Activated CD4-positive, alpha-beta T cell treated with anti-CD3 and anti-CD28 coated beads, Interleukin-2, amount 10 ng/mL, durations not matched to agents 24 days and 14 days (primary cell): ENCODE data around the gene MIPEP. TPM values are rescaled to one million over a fixed set of nuclear protein-coding genes. Genes with fewer than 3 reads are reported as not detected.

Source experiments
- DNase-seq: peaks from one replicate; pipeline ENCODE4 v3.0.0; 2022
- H3K27ac Mint-ChIP-seq: one replicate; pipeline ENCODE4 v1.8.0; 2022; ENCODE audit warnings: mild to moderate bottlenecking, mixed read lengths
- H3K27me3 Mint-ChIP-seq: one replicate; pipeline ENCODE4 v1.8.0; 2022; ENCODE audit warnings: mixed read lengths
- H3K36me3 Mint-ChIP-seq: one replicate; pipeline ENCODE4 v1.8.0; 2022; ENCODE audit warnings: low read depth, mild to moderate bottlenecking, mixed read lengths
- H3K4me1 Mint-ChIP-seq: one replicate; pipeline ENCODE4 v1.8.0; 2021; ENCODE audit warnings: mixed read lengths
- H3K4me3 Mint-ChIP-seq: one replicate; pipeline ENCODE4 v1.8.0; 2022; ENCODE audit warnings: mild to moderate bottlenecking, moderate library complexity, mixed read lengths
- H3K9me3 Mint-ChIP-seq: one replicate; pipeline ENCODE4 v1.8.0; 2021; ENCODE audit warnings: mixed read lengths
- intact Hi-C: fragments of 100-400 bp; cut with micrococcal nuclease; formaldehyde crosslinking; loops from one replicate; pipeline ENCODE4 v1.15.1; 2023
- total RNA-seq: library from RNA; stranded (reverse); gene quantifications from 2 replicates; pipeline ENCODE4 v1.2.3, GENCODE V29; 2022

MIPEP gene
- total RNA-seq, 1 donor from 2014 or later, result 10.9 TPM

- Mint-ChIP-seq H3K36me3 (no peaks in the 10 kb centered on the region), H3K9me3 (peaks cover 6% of the 10 kb centered on the region), H3K4me3 (no peak overlapping the region), H3K27me3 (no peaks in the 10 kb centered on the region), H3K4me1 (peaks cover 8% of the 10 kb centered on the region), H3K27ac (no peak overlapping the region)
- intact Hi-C loops, result no loop called here
- DNase-seq, result no peak
Observed at GRCh38 chr13:23778002-23778652, 111.1 kb downstream of the MIPEP start.

- H3K36me3 Mint-ChIP-seq, result no peaks in the 10 kb centered on the region
- H3K4me1 Mint-ChIP-seq, result peaks cover 8% of the 10 kb centered on the region
- no peaks in the 10 kb centered on the region for H3K27me3 Mint-ChIP-seq
- peaks cover 6% of the 10 kb centered on the region for H3K9me3 Mint-ChIP-seq
- H3K4me3 Mint-ChIP-seq, result no peak overlapping the region
- intact Hi-C loops, result no loop called here
- DNase-seq, result no peak
- no peak overlapping the region for H3K27ac Mint-ChIP-seq
Observed at GRCh38 chr13:23777575-23777870, 111.7 kb downstream of the MIPEP start.

GRCh38 chr13:23776698-23777574, 112.3 kb downstream of the MIPEP start:
- intact Hi-C loops, result no loop called here

GRCh38 chr13:23772717-23773116, 116.5 kb downstream of the MIPEP start:
- peaks cover 12% of the 10 kb centered on the region for H3K4me1 Mint-ChIP-seq
- intact Hi-C loops, result no loop called here

More at GRCh38 chr13:23776698-23777574, 112.3 kb downstream of the MIPEP start:
- Mint-ChIP-seq H3K4me1 (peaks cover 8% of the 10 kb centered on the region), H3K36me3 (no peaks in the 10 kb centered on the region), H3K4me3 (no peak overlapping the region), H3K27me3 (no peaks in the 10 kb centered on the region), H3K9me3 (peaks cover 6% of the 10 kb centered on the region), H3K27ac (no peak overlapping the region)
- no peak for DNase-seq

GRCh38 chr13:23771956-23772355, 117.2 kb downstream of the MIPEP start:
- intact Hi-C loops, result no loop called here
- Mint-ChIP-seq H3K27me3 (no peaks in the 10 kb centered on the region), H3K4me3 (no peak overlapping the region), H3K9me3 (no peaks in the 10 kb centered on the region), H3K36me3 (no peaks in the 10 kb centered on the region), H3K4me1 (peaks cover 10% of the 10 kb centered on the region), H3K27ac (no peak overlapping the region)
- no peak for DNase-seq

More at GRCh38 chr13:23772717-23773116, 116.5 kb downstream of the MIPEP start:
- Mint-ChIP-seq H3K4me3 (no peak overlapping the region), H3K36me3 (no peaks in the 10 kb centered on the region), H3K9me3 (no peaks in the 10 kb centered on the region), H3K27me3 (no peaks in the 10 kb centered on the region), H3K27ac (no peak overlapping the region)
- DNase-seq, result no peak

- Mint-ChIP-seq H3K27ac (no peak overlapping the region), H3K27me3 (no peaks in the 10 kb centered on the region), H3K4me3 (no peak overlapping the region), H3K9me3 (no peaks in the 10 kb centered on the region), H3K36me3 (no peaks in the 10 kb centered on the region), H3K4me1 (peaks cover 6% of the 10 kb centered on the region)
- intact Hi-C loops, result no loop called here
- no peak for DNase-seq
Observed at GRCh38 chr13:23771552-23771951, 117.6 kb downstream of the MIPEP start.

GRCh38 chr13:23770973-23771372, 118.2 kb downstream of the MIPEP start:
- peaks cover 5% of the 10 kb centered on the region for H3K4me1 Mint-ChIP-seq
- intact Hi-C loops, result no loop called here
- no peaks in the 10 kb centered on the region for H3K36me3 Mint-ChIP-seq
- no peaks in the 10 kb centered on the region for H3K9me3 Mint-ChIP-seq
- H3K27me3 Mint-ChIP-seq, result no peaks in the 10 kb centered on the region
- no peak overlapping the region for H3K4me3 Mint-ChIP-seq
- no peak overlapping the region for H3K27ac Mint-ChIP-seq
- no peak for DNase-seq

- DNase-seq, result no peak
- intact Hi-C loops, result no loop called here
- Mint-ChIP-seq H3K27me3 (no peaks in the 10 kb centered on the region), H3K4me1 (peaks cover 5% of the 10 kb centered on the region), H3K27ac (no peak overlapping the region), H3K36me3 (no peaks in the 10 kb centered on the region), H3K4me3 (no peak overlapping the region), H3K9me3 (no peaks in the 10 kb centered on the region)
Observed at GRCh38 chr13:23770428-23770827, 118.8 kb downstream of the MIPEP start.

GRCh38 chr13:23769401-23769800, 119.8 kb downstream of the MIPEP start:
- intact Hi-C loops, result no loop called here

GRCh38 chr13:23767838-23768237, 121.4 kb downstream of the MIPEP start:
- Mint-ChIP-seq H3K4me1 (peaks cover 5% of the 10 kb centered on the region), H3K27me3 (no peaks in the 10 kb centered on the region), H3K36me3 (no peaks in the 10 kb centered on the region), H3K27ac (no peak overlapping the region), H3K9me3 (no peaks in the 10 kb centered on the region), H3K4me3 (no peak overlapping the region)
- intact Hi-C loops, result no loop called here
- DNase-seq, result no peak

More at GRCh38 chr13:23769401-23769800, 119.8 kb downstream of the MIPEP start:
- Mint-ChIP-seq H3K36me3 (no peaks in the 10 kb centered on the region), H3K27me3 (no peaks in the 10 kb centered on the region), H3K4me1 (peaks cover 5% of the 10 kb centered on the region), H3K4me3 (no peak overlapping the region), H3K9me3 (no peaks in the 10 kb centered on the region), H3K27ac (no peak overlapping the region)
- no peak for DNase-seq

GRCh38 chr13:23766939-23767338, 122.3 kb downstream of the MIPEP start:
- peaks cover 5% of the 10 kb centered on the region for H3K4me1 Mint-ChIP-seq
- no peaks in the 10 kb centered on the region for H3K36me3 Mint-ChIP-seq
- no peak overlapping the region for H3K27ac Mint-ChIP-seq
- DNase-seq, result no peak
- H3K27me3 Mint-ChIP-seq, result no peaks in the 10 kb centered on the region
- no peak overlapping the region for H3K4me3 Mint-ChIP-seq
- H3K9me3 Mint-ChIP-seq, result no peaks in the 10 kb centered on the region
- intact Hi-C loops, result no loop called here

GRCh38 chr13:23766283-23766682, 122.9 kb downstream of the MIPEP start:
- no peaks in the 10 kb centered on the region for H3K9me3 Mint-ChIP-seq
- DNase-seq, result no peak
- H3K27me3 Mint-ChIP-seq, result no peaks in the 10 kb centered on the region
- no peak overlapping the region for H3K4me3 Mint-ChIP-seq
- peaks cover 2% of the 10 kb centered on the region for H3K4me1 Mint-ChIP-seq
- intact Hi-C loops, result no loop called here
- H3K27ac Mint-ChIP-seq, result no peak overlapping the region
- no peaks in the 10 kb centered on the region for H3K36me3 Mint-ChIP-seq

GRCh38 chr13:23765531-23765930, 123.7 kb downstream of the MIPEP start:
- Mint-ChIP-seq H3K27ac (no peak overlapping the region), H3K27me3 (no peaks in the 10 kb centered on the region), H3K9me3 (no peaks in the 10 kb centered on the region)

GRCh38 chr13:23763318-23763717, 125.9 kb downstream of the MIPEP start:
- no peak for DNase-seq
- Mint-ChIP-seq H3K4me3 (no peak overlapping the region), H3K27me3 (no peaks in the 10 kb centered on the region), H3K36me3 (no peaks in the 10 kb centered on the region), H3K27ac (no peak overlapping the region), H3K4me1 (peaks cover 2% of the 10 kb centered on the region), H3K9me3 (no peaks in the 10 kb centered on the region)
- intact Hi-C loops, result no loop called here

More at GRCh38 chr13:23765531-23765930, 123.7 kb downstream of the MIPEP start:
- Mint-ChIP-seq H3K36me3 (no peaks in the 10 kb centered on the region), H3K4me1 (peaks cover 2% of the 10 kb centered on the region), H3K4me3 (no peak overlapping the region)
- intact Hi-C loops, result no loop called here
- no peak for DNase-seq
